A549 (cell line): ENCODE data around the gene PILRA.

ENCODE experiments used
- CEBPB ChIP-seq, 2 experiments: fragments of >200 bp in 1 of 2; sonication (Bioruptor Twin) in 1 of 2; formaldehyde crosslinking in 1 of 2; IDR thresholded peaks; 2 replicates each; pipeline ENCODE4 v1.6.1; 2012 to 2016
- CHD2 ChIP-seq: fragments of 150-350 bp; IDR thresholded peaks from 2 replicates; pipeline ENCODE4 v1.6.1; 2014; ENCODE audit warnings: low read length; ENCODE audit not compliant: partially characterized antibody
- POLR2A ChIP-seq: IDR thresholded peaks from 2 replicates; pipeline ENCODE4 v1.6.1; 2012; ENCODE audit warnings: mild to moderate bottlenecking, low read length
- POLR2AphosphoS2 ChIP-seq: conservative IDR thresholded peaks from 2 replicates; pipeline ENCODE4 v1.6.1; 2012; ENCODE audit warnings: low read length, improper control_type of control experiment, inconsistent platforms
- RAD21 ChIP-seq, 2 experiments: fragments of >200 bp in 1 of 2; sonication (Bioruptor Twin) in 1 of 2; formaldehyde crosslinking in 1 of 2; IDR thresholded peaks in 1 of 2; conservative IDR thresholded peaks in 1 of 2; 2 replicates in 1 of 2; 3 replicates in 1 of 2; pipeline ENCODE4 v1.6.1; 2012 to 2018; ENCODE audit warnings: inconsistent platforms in 1 of 2
- TF ChIP-seq, protein P1 (sequence below): fragments of >200 bp; sonication (Bioruptor Twin); formaldehyde crosslinking; IDR thresholded peaks from 3 replicates; pipeline ENCODE4 v1.5.1; 2016
- TF ChIP-seq, protein P2 (sequence below): fragments of >200 bp; sonication (Bioruptor Twin); formaldehyde crosslinking; IDR thresholded peaks from 2 replicates; pipeline ENCODE4 v1.6.1; 2016

DNA sequence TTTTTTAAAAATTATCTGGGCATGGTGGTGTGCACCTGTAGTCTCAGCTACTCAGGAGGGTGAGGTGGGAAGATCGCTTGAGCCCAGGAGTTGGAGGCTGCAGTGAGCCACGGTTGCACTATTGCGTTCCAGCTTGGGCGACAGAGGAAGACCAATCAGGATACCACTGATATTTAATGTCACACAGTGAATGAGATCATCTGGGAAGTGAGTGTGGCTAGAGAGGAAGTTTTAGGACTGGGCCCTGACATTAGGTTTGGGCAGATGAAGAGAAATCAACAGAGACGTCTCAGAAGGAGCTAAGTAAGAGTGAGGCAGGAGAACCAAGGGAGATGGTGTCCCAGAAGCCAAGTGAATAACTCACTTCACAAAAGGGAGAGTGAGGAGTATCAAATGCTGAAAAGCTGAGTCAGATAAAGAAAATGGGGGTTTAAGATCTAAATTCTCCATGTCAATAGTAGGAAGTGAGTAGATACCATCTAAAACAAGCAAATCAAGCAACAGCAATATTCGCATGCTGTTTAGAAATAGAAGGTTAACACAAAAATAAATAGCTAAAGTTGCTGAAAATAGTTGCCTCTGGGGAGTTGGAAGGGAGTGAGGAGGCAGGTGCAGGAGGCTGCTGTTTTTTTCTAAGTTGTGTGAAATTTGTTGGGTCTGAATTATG lies 11.5 kb downstream of the PILRA start:
- TF ChIP-seq, protein P1, sequence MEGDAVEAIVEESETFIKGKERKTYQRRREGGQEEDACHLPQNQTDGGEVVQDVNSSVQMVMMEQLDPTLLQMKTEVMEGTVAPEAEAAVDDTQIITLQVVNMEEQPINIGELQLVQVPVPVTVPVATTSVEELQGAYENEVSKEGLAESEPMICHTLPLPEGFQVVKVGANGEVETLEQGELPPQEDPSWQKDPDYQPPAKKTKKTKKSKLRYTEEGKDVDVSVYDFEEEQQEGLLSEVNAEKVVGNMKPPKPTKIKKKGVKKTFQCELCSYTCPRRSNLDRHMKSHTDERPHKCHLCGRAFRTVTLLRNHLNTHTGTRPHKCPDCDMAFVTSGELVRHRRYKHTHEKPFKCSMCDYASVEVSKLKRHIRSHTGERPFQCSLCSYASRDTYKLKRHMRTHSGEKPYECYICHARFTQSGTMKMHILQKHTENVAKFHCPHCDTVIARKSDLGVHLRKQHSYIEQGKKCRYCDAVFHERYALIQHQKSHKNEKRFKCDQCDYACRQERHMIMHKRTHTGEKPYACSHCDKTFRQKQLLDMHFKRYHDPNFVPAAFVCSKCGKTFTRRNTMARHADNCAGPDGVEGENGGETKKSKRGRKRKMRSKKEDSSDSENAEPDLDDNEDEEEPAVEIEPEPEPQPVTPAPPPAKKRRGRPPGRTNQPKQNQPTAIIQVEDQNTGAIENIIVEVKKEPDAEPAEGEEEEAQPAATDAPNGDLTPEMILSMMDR = no peak
- TF ChIP-seq CEBPB (IDR thresholded peaks at IDR 0.05) = no peak
- no peak for TF ChIP-seq POLR2AphosphoS2
- TF ChIP-seq, protein P2, sequence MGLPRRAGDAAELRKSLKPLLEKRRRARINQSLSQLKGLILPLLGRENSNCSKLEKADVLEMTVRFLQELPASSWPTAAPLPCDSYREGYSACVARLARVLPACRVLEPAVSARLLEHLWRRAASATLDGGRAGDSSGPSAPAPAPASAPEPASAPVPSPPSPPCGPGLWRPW = no peak
- no peak for TF ChIP-seq RAD21 (conservative IDR thresholded peaks at IDR 0.05 in 1 of 2, IDR thresholded peaks at IDR 0.05 in 1 of 2)
- no peak for TF ChIP-seq POLR2A
- TF ChIP-seq CHD2 = no peak
